NOMO-1 treated with dmso at 0.1 percent for 144 hours (cell line): Measurements from ENCODE around the gene IER3IP1.
"Not testable (repeated sequence)": the region's sequence is repeated elsewhere in the genome, so short reads cannot be mapped to it uniquely, and the experiment has no call there.

Source experiments
- DNase-seq: peaks from one replicate; lab custom pipeline; 2025; ENCODE audit not compliant: unreplicated experiment; lab: John Stamatoyannopoulos, UW

The IER3IP1 gene

DNA sequence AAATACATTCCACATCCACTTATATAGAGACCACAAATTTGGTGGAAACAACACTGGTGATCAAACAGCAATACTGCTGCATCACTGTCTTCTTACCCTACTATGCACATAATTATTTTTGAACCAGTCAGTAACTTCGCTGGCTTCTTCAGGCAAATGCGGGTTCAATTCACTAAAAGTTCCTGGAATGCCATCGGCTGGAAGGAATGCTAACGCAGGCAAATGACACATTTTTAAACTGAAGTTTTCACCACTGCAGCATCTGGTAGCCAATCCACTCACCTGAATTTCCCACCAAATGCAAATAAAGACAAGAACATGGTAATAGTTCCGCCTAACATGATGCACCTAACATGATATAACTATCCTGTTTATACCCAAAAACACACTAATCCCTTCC, 15.9 kb downstream of the IER3IP1 start:
- DNase-seq, result no peak

DNA sequence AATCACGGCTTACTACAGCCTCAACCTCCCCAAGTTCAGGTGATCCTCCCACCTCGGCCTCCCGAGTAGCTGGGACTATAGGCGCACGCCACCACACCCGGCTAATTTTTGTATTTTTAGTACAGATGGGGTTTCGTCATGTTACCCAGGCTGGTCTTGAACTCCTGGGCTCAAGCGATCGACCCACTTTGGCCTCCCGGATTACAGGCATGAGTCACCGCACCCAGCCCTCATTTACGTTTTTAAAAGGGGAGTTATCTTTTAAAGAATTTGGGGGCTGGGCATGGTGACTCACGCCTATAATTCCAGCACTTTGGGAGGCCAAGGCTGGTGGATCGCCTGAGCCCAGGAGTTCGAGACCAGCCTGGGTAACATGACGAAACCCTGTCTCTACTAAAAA, 17.8 kb downstream of the IER3IP1 start:
- not testable (repeated sequence) for DNase-seq

DNA sequence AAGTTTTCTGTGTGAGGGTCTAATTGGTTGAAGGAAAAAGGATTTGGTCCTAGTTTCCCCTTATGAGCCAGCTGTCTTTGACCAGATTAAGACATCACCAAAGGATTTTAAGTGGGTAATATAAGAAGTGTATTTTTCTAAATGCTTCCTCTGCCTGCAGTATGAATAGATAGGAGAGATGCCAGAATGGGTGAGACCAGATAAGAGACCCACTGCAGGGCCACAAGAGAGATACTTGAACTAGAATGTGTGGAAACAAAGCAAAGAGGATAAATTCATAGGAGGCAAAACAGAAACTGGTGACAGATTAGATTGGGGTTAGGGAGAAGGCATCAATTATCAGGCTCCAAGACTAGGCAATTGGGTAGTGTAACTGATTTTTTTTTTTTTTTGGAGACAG, 24.7 kb downstream of the IER3IP1 start:
- no peak for DNase-seq

DNA sequence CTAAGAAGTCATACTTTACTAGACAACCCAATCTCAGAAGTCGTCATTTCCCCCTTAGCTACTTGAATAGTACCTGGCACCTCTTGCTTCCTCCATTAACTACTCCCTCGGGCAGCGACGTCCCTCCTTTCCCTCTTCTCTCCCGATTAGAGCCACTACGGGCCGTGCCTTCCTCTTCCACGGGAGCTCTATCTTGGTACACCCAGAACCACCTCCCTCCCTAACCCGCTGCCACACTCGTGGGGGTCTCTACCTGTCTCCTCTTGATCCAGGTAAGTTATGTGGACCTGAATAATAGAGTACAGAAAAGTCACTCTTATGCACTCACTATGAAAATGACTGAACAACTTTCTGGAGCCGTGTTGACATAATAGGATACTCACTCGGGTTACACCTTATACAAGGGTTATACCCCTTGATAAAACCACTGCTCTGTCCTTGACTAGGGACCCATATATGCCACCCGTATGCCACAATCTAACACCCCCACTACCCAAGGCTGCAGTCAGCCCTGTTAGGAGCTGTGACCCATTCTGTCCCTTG, 25.3 kb downstream of the IER3IP1 start:
- peak; percentile 28 for DNase-seq

DNA sequence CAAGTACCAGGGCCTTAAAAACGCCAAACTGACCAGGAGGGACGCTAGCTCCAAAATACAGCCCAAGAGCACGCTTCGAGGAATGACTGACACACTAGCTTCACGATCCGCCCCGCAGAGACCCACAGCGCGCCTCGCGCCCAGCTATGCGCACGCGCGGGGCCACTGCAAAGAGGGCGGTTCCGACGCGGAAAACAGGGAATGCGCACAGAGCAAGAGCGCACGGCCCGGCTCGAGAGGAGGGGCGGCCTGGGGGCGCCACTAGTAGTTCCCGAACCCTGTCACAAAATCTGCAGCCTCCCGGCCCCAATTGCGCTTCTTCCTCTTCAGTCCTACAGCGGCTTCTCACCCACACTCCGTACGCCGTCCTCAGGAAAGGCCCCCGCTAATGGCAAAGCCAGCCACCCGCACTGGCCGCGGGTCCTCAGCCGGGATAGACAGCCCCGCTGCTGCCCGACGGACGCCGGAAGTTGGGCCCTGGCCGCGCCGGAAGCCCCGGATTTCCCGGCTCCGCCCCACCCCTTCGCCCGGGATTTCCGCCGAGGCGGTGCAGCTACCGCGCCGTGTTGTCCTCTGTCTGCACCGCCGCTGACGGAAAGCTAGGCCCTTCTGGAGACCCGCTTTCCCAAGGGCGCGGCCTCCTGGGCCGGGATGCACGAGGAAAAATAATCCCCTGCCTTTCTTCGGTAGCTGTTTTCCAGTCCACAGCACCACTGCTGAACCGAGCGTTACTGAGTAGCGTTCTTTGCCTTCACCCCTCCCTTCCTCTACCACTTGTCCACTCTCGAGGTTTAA, 25.9 kb downstream of the IER3IP1 start, which contains the start of gene HDHD2:
TSS of gene HDHD2 (minus strand) at position 472 of the 795 bp plus-strand sequence. CDS start 14,061 bp downstream, outside the sequence.
- DNase-seq, result peak; percentile 73

DNA sequence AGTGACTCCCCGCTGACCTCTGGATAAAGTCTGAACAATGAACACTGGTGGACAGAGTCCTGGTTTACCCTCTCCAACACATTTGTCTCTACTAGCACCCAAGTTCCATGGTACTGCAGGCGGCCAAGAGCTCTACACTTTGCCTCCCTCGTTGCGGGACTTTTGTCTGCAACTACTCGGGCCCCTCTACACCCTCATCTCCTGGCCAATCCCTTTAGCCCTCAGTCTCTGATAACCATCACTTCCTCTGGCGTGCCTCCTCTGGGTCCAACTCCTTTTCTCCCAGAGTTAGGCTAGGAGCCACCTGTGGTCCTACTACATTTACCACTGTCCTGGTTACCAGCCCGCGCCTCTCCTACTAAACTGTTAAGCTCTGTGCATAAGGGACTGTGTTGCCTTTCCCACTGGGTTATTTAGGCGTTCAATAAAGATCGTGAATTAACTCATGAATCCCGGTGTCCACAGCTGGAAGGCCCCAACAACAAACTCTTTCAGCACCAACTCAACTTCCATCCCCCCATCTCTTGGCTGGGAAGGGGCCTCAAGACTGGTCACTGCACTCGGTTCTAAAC, 26.6 kb downstream of the IER3IP1 start:
- DNase-seq, result no peak

DNA sequence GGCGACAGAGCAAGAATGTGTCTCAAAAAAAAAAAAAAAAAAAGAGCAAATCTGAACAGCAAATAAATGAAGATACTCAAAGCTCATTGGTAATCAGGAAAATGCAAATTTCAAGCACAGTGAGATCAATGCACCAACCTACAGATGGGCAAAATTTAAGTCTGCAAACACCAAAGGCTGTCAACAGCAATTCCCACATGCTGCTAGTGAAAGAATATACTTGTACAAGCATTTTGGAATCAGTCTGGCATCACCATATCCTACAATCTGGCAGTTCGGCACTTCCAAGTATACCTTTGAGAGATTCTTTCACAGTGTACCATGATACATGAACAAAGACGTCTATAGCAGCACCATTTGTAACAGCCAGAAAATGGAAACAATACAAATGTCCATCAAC, 30.0 kb downstream of the IER3IP1 start:
- DNase-seq, result no peak

DNA sequence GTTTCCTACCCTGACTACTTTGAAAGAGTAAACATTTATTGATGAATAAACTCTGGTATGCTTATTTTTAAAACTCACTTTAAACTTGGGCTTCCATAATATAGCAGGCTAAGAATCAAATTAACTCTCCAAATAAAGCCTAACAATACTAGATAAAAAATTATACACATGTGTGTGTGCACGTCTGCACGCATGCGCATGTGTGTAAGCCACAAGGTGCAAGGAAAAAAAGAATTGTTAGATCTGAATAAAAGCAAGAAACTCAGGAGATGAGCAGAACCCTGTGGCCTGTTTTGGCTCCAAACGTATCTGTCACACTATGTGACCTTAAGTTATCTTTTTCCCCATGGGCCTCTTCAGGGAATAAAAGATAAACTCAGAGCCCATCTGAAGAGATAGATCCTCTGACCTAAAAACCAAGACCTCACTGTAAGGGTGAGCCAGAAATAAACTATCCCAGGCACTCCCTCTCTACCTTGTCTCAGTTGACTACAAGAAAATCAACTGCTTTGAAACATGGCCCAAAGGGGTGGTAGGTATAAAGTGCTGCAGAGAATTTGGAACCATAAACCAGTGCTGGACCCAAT, 32.2 kb downstream of the IER3IP1 start:
- DNase-seq, result no peak

DNA sequence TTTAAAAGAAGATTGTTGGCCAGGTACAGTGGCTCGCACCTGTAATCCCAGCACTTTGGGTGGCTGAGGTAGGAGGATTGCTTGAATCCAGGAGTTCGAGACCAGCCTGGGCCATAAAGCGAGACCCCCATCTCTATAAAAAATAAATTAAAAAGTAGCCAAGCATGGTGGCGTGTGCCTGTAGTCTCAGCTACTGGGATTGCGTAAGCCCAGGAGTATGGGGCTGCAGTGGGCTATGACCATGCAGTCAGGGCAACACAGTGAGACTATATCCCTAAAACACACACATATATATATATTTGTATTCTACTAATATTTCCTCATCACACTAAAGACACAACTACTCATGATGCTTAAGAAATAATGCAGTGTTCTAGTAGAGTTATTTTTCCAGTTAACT, 33.0 kb downstream of the IER3IP1 start:
- DNase-seq, result no peak

DNA sequence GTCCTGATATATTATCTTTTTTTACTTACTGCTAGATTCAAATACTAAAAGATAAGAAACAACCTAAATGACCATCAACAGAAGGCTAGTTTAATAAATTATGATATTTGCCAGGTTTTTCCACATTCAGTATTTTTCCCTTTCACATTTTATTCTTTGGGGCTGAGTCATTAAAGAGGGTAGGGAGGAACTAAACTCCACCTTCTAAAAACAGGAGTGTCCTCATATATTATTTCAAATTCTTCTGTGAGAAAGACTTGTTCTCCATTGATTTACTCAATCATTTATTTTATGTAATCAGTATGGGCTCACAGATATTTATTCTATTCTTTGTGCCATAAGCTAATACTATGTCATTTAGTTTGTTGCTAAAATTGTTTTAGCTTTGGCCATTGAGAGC, 34.9 kb downstream of the IER3IP1 start:
- DNase-seq, result no peak

DNA sequence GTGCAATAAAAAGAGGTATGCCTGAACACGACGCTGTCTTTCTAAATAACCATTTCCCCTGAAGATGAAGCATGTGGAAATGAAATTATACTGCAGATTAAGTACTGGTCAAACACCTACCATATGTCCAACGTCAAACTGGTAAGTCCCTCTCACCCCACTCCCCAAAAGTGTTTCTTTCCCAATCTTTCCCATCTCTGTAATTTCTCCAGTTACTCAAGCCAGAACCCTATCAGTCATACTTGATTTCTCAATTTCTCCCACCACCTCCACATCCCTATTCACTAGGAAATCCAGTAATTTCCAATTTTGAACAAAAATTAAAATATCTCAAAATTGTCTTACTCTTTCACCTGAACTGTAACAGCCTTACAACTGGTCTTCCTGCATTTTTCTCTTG, 55.0 kb downstream of the IER3IP1 start:
- no peak for DNase-seq

DNA sequence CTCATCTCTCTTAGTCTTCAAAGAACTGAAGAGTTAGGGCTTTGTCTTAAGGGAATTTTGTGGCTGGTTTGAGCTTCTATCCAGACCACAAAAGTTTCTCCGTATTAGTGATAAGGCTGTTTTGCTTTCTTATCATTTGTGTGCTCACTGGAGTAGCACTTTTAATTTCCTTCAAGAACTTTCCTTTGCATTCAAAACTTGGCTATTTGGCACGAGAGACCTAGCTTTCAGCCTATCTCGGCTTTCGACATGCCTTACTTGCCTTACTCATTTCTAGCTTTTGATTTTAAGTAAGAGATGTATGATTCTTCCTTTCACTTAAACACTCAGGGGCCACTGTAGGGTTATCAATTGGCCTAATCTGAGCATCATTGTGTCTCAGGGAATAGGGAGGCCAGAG, 55.7 kb downstream of the IER3IP1 start:
- DNase-seq, result no peak

DNA sequence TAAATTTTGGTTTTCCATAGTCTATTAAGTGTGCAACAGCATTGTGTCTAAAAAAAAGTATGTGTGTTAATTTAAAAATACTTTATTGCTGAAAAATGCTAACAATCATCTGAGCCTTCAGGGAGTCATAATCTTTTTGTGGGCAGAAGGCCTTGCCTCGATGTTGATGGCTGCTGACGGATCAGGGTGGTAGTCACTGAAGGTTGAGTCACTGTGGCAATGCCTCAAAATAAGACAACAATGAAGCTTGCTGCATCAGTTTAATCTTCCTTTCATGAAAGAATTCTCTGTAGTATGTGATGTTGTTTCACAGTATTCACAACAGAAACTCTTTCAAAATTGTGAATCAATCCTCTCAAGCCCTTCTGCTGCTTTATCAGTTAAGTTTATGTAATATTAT, 57.2 kb downstream of the IER3IP1 start:
- no peak for DNase-seq

DNA sequence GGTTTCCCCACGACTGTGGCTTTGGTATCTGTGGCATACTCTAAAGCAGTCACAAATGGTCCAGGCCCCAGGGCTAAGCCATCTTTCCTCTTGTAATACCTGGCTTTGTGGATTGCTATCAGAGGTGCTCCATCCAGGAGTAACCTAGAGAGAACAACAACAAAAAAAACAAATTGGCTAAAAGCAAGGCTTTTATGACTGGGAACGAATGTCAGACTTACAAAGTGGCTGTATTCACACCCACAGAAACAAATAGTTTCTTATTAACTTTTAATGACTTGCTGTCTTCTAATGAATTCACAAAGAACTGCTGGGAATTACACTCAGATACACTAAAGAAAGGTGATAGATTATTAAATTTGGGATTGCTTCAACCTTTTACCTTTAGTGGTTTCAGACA, 61.0 kb downstream of the IER3IP1 start:
- DNase-seq, result no peak

DNA sequence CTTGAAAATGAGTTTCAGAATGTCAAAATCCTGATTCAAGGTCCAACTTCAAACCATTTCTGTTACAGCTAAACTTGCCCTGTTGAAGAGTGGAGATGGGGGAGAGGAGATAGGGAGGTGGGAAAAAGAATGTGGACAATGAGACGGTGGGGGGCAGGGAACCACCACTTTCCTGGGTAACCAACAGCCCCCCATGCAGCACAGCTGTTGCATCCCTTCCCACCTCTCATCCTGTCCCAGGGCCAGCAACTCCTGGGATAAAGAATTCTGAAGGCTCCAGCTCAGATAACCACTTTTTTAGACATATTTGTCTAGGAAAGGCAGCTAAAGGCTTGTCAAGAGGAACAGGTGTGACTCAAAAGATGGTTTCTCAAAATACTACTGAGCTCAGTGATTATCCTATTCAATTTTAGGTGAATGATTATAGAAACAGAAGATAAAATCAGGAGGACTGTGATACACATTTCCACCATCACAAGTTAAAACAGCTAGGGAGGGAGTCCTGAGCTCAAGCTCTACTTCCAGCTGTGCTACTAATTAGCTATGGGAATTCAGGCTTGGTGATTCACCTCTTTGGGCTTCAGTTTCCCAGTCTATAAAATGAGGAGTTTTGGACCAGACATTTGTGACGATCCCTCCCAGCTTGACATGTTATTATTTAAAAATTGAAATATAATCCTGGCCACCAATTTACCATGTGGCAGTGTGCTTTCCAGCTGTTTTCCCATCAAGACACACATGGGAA, 62.2 kb downstream of the IER3IP1 start:
- DNase-seq, result no peak

DNA sequence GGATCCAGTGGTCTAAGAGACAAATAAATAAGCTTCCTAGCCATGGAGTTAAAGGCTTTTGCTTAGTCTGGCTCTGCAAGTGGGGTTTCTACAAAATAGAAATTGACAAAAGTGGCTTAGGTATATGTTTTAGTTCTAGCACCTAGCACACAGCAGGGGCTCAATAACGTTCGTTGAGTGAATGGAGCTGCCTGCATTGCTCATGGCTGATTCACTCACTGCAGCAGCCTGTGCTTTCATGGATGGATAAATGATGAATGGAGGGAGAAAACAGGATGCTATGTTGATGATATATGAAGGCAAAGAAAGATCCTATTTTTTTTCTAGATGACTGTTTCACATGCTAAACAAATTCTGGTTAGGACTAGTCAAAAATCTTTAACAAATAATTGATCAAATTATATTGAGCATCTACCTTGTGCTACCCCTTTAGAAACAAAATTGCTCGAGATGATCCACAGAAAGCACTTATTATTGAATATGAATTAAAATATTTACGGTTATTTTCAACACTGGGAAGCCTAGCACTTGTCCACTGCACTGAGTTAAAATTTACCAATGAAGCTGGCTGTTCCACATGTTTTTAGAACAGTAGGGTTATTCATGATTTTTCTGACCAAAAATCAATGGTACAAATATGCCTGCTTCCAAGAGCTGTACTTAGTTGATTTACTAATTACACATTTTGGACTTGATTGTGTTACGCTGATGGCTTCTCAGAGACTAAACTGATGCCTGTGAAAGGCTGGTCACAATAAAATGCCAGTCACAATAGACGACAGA, 65.5 kb downstream of the IER3IP1 start:
- DNase-seq, result no peak

DNA sequence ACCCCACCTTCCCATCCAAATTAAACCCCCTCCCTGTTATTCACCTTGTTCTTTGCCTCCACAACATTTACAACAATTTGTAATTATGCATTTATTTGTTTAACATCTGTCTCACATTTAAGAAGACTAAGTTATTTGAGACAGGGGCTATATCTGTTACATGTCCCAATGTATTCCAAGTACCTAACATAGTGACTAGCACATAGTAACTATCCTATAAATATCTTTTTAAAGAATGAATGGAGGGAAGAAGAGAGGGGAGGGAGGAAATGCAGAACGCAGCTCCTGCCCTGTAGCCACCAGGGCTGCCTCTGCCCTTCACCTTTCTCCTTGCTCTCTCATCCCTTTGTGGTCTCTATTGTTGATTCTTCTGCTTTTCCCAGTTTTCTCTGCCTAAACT, 66.4 kb downstream of the IER3IP1 start:
- no peak for DNase-seq

DNA sequence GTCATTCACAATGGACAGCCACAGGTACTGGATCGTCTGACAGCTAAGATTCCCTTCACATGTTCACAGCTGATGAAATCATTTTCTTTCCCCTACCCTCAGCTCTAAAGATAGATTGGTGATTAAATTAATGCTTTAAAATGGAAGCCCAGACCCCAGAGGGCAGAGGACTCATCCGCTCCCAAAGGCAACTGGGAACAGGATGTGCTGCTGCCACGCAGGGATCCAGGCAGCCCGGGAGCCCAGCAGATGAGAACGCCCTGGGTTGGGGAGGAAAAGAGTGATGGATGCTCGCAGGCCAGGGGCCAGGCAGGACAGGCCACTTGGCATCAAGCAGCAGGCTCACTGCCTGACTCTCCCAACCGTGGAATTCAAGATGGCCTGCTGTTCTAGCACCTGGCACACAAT, 67.2 kb downstream of the IER3IP1 start:
- no peak for DNase-seq

DNA sequence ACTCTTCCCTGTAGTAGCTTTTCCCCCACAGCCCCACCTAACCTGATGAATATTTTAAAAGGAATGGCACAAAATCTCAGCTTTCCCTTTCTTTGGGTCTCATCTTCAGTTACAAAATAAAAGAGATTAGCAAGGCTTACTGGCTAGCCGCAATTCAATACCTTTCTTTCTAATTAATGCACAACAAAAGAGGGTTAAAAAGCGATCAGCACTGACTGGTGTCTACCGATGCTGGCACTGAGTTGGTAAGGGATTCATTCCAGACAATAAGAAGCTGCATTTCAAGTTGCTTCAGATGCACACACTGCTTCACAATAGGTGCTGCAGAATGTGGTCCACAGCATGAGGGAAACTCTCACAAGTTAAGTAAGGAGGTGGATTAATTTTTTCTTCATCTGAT, 67.8 kb downstream of the IER3IP1 start:
- no peak for DNase-seq
